Measurements from ENCODE around the gene GALNT11. TPM values are rescaled to one million over a fixed set of nuclear protein-coding genes. Genes with fewer than 3 reads are reported as not detected.

GALNT11 gene
- total RNA-seq, 1 donor from 2014 or later = 23.0 TPM

- DNase-seq (ENCODE audit: low read depth) (no peak), FAIRE-seq (no peak)
- Mint-ChIP-seq H3K9me3 (ENCODE audit: unreplicated experiment) (no peaks in the 10 kb centered on the region), H3K27ac (ENCODE audit: unreplicated experiment) (no peak overlapping the region), H3K27me3 (ENCODE audit: low read depth, unreplicated experiment) (no peaks in the 10 kb centered on the region), H3K36me3 (ENCODE audit: low read depth, unreplicated experiment) (peaks cover 19% of the 10 kb centered on the region), H3K4me3 (ENCODE audit: unreplicated experiment) (no peak overlapping the region), H3K4me1 (ENCODE audit: low read depth, unreplicated experiment) (peaks cover 3% of the 10 kb centered on the region)
- H4K20me1 ChIP-seq (ENCODE audit: insufficient read depth, low read length) = no peaks in the 10 kb centered on the region
- no peaks in the 10 kb centered on the region for H3K27me3 ChIP-seq (ENCODE audit: insufficient read depth, low read length)
- no peak overlapping the region for H3K4me3 ChIP-seq (ENCODE audit: insufficient read depth, low read depth, low read length)
- H3K9ac ChIP-seq (ENCODE audit: low read length) = no peak overlapping the region
- H3K4me1 ChIP-seq (ENCODE audit: insufficient read depth, low read length) = no peaks in the 10 kb centered on the region
- H3K27ac ChIP-seq (ENCODE audit: low read depth, low read length) = no peak overlapping the region
- H3K36me3 ChIP-seq (ENCODE audit: insufficient read depth, low read length) = no peaks in the 10 kb centered on the region
- no peaks in the 10 kb centered on the region for H3K79me2 ChIP-seq (ENCODE audit: insufficient read depth, low read length)
- H3K9me3 ChIP-seq (ENCODE audit: insufficient read depth, low read depth, low read length) = no peaks in the 10 kb centered on the region
- H3K4me2 ChIP-seq (ENCODE audit: low read length) = no peak overlapping the region
- TF ChIP-seq EZH2 (IDR thresholded peaks at IDR 0.05; ENCODE audit: insufficient read depth, low read length) (no peak), CTCF (IDR thresholded peaks at IDR 0.05; ENCODE audit: insufficient read depth, low read depth, low read length) (no peak)
- H2AFZ ChIP-seq (ENCODE audit: low read depth, low read length) = no peak overlapping the region
Observed at GRCh38 chr7:152103066-152103465, 77.6 kb downstream of the GALNT11 start.

GRCh38 chr7:152103691-152104090, 78.2 kb downstream of the GALNT11 start:
- Histone ChIP-seq H3K4me3 (ENCODE audit: insufficient read depth, low read depth, low read length) (no peak overlapping the region), H3K36me3 (ENCODE audit: insufficient read depth, low read length) (no peaks in the 10 kb centered on the region), H3K79me2 (ENCODE audit: insufficient read depth, low read length) (no peaks in the 10 kb centered on the region), H4K20me1 (ENCODE audit: insufficient read depth, low read length) (no peaks in the 10 kb centered on the region), H3K9ac (ENCODE audit: low read length) (no peak overlapping the region), H3K27me3 (ENCODE audit: insufficient read depth, low read length) (no peaks in the 10 kb centered on the region), H3K4me2 (ENCODE audit: low read length) (no peak overlapping the region), H3K9me3 (ENCODE audit: insufficient read depth, low read depth, low read length) (no peaks in the 10 kb centered on the region), H3K4me1 (ENCODE audit: insufficient read depth, low read length) (no peaks in the 10 kb centered on the region), H2AFZ (ENCODE audit: low read depth, low read length) (no peak overlapping the region), H3K27ac (ENCODE audit: low read depth, low read length) (no peak overlapping the region)
- Mint-ChIP-seq H3K27me3 (ENCODE audit: low read depth, unreplicated experiment) (no peaks in the 10 kb centered on the region), H3K9me3 (ENCODE audit: unreplicated experiment) (no peaks in the 10 kb centered on the region), H3K4me3 (ENCODE audit: unreplicated experiment) (no peak overlapping the region), H3K4me1 (ENCODE audit: low read depth, unreplicated experiment) (peaks cover 3% of the 10 kb centered on the region), H3K36me3 (ENCODE audit: low read depth, unreplicated experiment) (peaks cover 19% of the 10 kb centered on the region), H3K27ac (ENCODE audit: unreplicated experiment) (no peak overlapping the region)
- DNase-seq (ENCODE audit: low read depth) = no peak
- no peak for FAIRE-seq
- TF ChIP-seq EZH2 (IDR thresholded peaks at IDR 0.05; ENCODE audit: insufficient read depth, low read length) (no peak), CTCF (IDR thresholded peaks at IDR 0.05; ENCODE audit: insufficient read depth, low read depth, low read length) (no peak)

GRCh38 chr7:152105205-152105604, 79.7 kb downstream of the GALNT11 start:
- no peak for DNase-seq (ENCODE audit: low read depth)
- no peaks in the 10 kb centered on the region for H4K20me1 ChIP-seq (ENCODE audit: insufficient read depth, low read length)
- no peak overlapping the region for H3K4me2 ChIP-seq (ENCODE audit: low read length)
- FAIRE-seq = no peak
- H3K9me3 ChIP-seq (ENCODE audit: insufficient read depth, low read depth, low read length) = no peaks in the 10 kb centered on the region
- H3K9me3 Mint-ChIP-seq (ENCODE audit: unreplicated experiment) = no peaks in the 10 kb centered on the region
- H3K27ac Mint-ChIP-seq (ENCODE audit: unreplicated experiment) = no peak overlapping the region
- TF ChIP-seq EZH2 (IDR thresholded peaks at IDR 0.05; ENCODE audit: insufficient read depth, low read length) (no peak), CTCF (IDR thresholded peaks at IDR 0.05; ENCODE audit: insufficient read depth, low read depth, low read length) (no peak)
- peaks cover 19% of the 10 kb centered on the region for H3K36me3 Mint-ChIP-seq (ENCODE audit: low read depth, unreplicated experiment)
- no peak overlapping the region for H2AFZ ChIP-seq (ENCODE audit: low read depth, low read length)
- H3K27me3 Mint-ChIP-seq (ENCODE audit: low read depth, unreplicated experiment) = no peaks in the 10 kb centered on the region
- no peak overlapping the region for H3K4me3 Mint-ChIP-seq (ENCODE audit: unreplicated experiment)
- H3K4me1 ChIP-seq (ENCODE audit: insufficient read depth, low read length) = no peaks in the 10 kb centered on the region
- H3K27me3 ChIP-seq (ENCODE audit: insufficient read depth, low read length) = no peaks in the 10 kb centered on the region
- no peaks in the 10 kb centered on the region for H3K36me3 ChIP-seq (ENCODE audit: insufficient read depth, low read length)
- H3K4me1 Mint-ChIP-seq (ENCODE audit: low read depth, unreplicated experiment) = peaks cover 3% of the 10 kb centered on the region
- H3K79me2 ChIP-seq (ENCODE audit: insufficient read depth, low read length) = no peaks in the 10 kb centered on the region
- H3K27ac ChIP-seq (ENCODE audit: low read depth, low read length) = no peak overlapping the region
- no peak overlapping the region for H3K4me3 ChIP-seq (ENCODE audit: insufficient read depth, low read depth, low read length)
- no peak overlapping the region for H3K9ac ChIP-seq (ENCODE audit: low read length)

All from astrocyte (in vitro differentiated cells and primary cell).